IMR-90 (cell line): Measurements from ENCODE around the gene LRRC56. TPM values are rescaled to one million over a fixed set of nuclear protein-coding genes. Genes with fewer than 3 reads are reported as not detected.

Experiments
- ATAC-seq: fragments of 200-7000 bp; cut with Tn5 transposase; 2 replicates; pipeline ENCODE4 v1.9.1; 2020; ENCODE audit warnings: low read depth, mild to moderate bottlenecking, moderate library complexity
- BruUV-seq: library from RNA; stranded (reverse); fragments of 400-500 nt; replicated peaks from 2 replicates; lab custom pipeline; 2021; lab: Mats Ljungman, UMichigan
- CTCF ChIA-PET: fragments of 300-600 bp; formaldehyde crosslinking; extraction: SDS; loops from one replicate; lab custom pipeline; 2021; ENCODE audit warnings: antibody characterized with exemption; lab: Yijun Ruan, JAX
- POLR2A ChIA-PET: fragments of 300-600 bp; sonication (Branson Sonifier 250); formaldehyde crosslinking; loops from one replicate; lab custom pipeline; 2022; ENCODE audit warnings: antibody characterized with exemption; ENCODE audit not compliant: unreplicated experiment; lab: Charles Lee
- DNase-seq: peaks from one replicate; pipeline ENCODE4 v3.0.0; 2013
- H2AFZ ChIP-seq: replicated peaks from 2 replicates; pipeline ENCODE3; 2013; ENCODE audit warnings: low read length, mild to moderate bottlenecking; ENCODE audit not compliant: poor library complexity
- H2AK5ac ChIP-seq: 2 replicates; pipeline ENCODE4 v1.6.1; 2013; ENCODE audit warnings: low read depth, low read length, inconsistent platforms
- H2AK9ac ChIP-seq: replicated peaks from 2 replicates; pipeline ENCODE3; 2013; ENCODE audit warnings: mild to moderate bottlenecking, low read depth, low read length, moderate library complexity; ENCODE audit not compliant: poor library complexity
- H2BK120ac ChIP-seq: 2 replicates; pipeline ENCODE4 v1.6.1; 2013; ENCODE audit warnings: low read depth, low read length, inconsistent platforms
- H2BK15ac ChIP-seq: 3 replicates; pipeline ENCODE4 v1.6.1; 2013; ENCODE audit warnings: low read depth, low read length, inconsistent platforms
- H2BK20ac ChIP-seq: 2 replicates; pipeline ENCODE4 v1.6.1; 2013; ENCODE audit warnings: low read depth, mild to moderate bottlenecking, inconsistent platforms, low read length, moderate library complexity
- H2BK5ac ChIP-seq: 2 replicates; pipeline ENCODE4 v1.6.1; 2013; ENCODE audit warnings: mild to moderate bottlenecking, low read depth, low read length, inconsistent platforms; ENCODE audit not compliant: poor library complexity, severe bottlenecking
- H3K14ac ChIP-seq: replicated peaks from 2 replicates; pipeline ENCODE4 v1.6.1; 2013; ENCODE audit warnings: low read depth, low read length, inconsistent platforms
- H3K18ac ChIP-seq: 2 replicates; pipeline ENCODE4 v1.6.1; 2013; ENCODE audit warnings: low read depth, low read length, control low read depth
- H3K23ac ChIP-seq: 2 replicates; pipeline ENCODE4 v1.6.1; 2013; ENCODE audit warnings: low read depth, low read length, inconsistent platforms
- H3K27ac ChIP-seq: 2 replicates; pipeline ENCODE4 v1.5.1; 2013; ENCODE audit warnings: mild to moderate bottlenecking, control low read depth, low read length; ENCODE audit not compliant: insufficient read depth
- H3K27me3 ChIP-seq: 2 replicates; pipeline ENCODE4 v1.6.1; 2013; ENCODE audit warnings: low read length; ENCODE audit not compliant: control insufficient read depth, insufficient read depth
- H3K36me3 ChIP-seq: 2 replicates; pipeline ENCODE4 v1.6.1; 2013; ENCODE audit warnings: low read length, mixed read lengths; ENCODE audit not compliant: control insufficient read depth, insufficient read depth
- H3K4ac ChIP-seq: 2 replicates; pipeline ENCODE4 v1.6.1; 2013; ENCODE audit warnings: low read depth, low read length, inconsistent platforms
- H3K4me1 ChIP-seq: 2 replicates; pipeline ENCODE4 v1.6.1; 2013; ENCODE audit warnings: low read length, mixed read lengths; ENCODE audit not compliant: control insufficient read depth, insufficient read depth
- H3K4me2 ChIP-seq: 2 replicates; pipeline ENCODE4 v1.6.1; 2013; ENCODE audit warnings: low read depth, mild to moderate bottlenecking, control low read depth, low read length, moderate library complexity
- H3K4me3 ChIP-seq: 2 replicates; pipeline ENCODE4 v1.5.1; 2013; ENCODE audit warnings: low read depth, mild to moderate bottlenecking, control low read depth, low read length, moderate library complexity; ENCODE audit not compliant: insufficient read depth
- H3K56ac ChIP-seq: 2 replicates; pipeline ENCODE4 v1.6.1; 2013; ENCODE audit warnings: low read length, inconsistent platforms; ENCODE audit not compliant: insufficient read depth; ENCODE audit errors: extremely low read depth
- H3K79me1 ChIP-seq, 2 experiments: 2 replicates each; pipeline ENCODE4 v1.6.1; 2013; ENCODE audit warnings: low read length in 2 of 2, inconsistent platforms in 1 of 2, low read depth in 1 of 2
- H3K9ac ChIP-seq: 2 replicates; pipeline ENCODE4 v1.6.1; 2013; ENCODE audit warnings: low read depth, low read length, control low read depth
- H3K9me1 ChIP-seq: 2 replicates; pipeline ENCODE4 v1.6.1; 2013; ENCODE audit warnings: low read length, inconsistent platforms; ENCODE audit not compliant: insufficient read depth
- H3K9me3 ChIP-seq: 2 replicates; pipeline ENCODE4 v1.6.1; 2013; ENCODE audit warnings: low read length; ENCODE audit not compliant: control insufficient read depth, insufficient read depth
- H4K20me1 ChIP-seq: 2 replicates; pipeline ENCODE4 v1.6.1; 2013; ENCODE audit warnings: low read length, inconsistent platforms; ENCODE audit not compliant: insufficient read depth
- H4K5ac ChIP-seq: 2 replicates; pipeline ENCODE4 v1.6.1; 2013; ENCODE audit warnings: mild to moderate bottlenecking, low read depth, low read length, control low read depth
- H4K8ac ChIP-seq, 2 experiments: 2 replicates each; pipeline ENCODE4 v1.6.1; 2013; ENCODE audit warnings: low read depth in 2 of 2, low read length in 2 of 2, control low read depth in 1 of 2, inconsistent platforms in 1 of 2
- H4K91ac ChIP-seq: 2 replicates; pipeline ENCODE4 v1.6.1; 2013; ENCODE audit warnings: low read depth, low read length, inconsistent platforms; ENCODE audit not compliant: insufficient read depth
- BHLHE40 ChIP-seq: fragments of 150-350 bp; IDR thresholded peaks from 2 replicates; pipeline ENCODE4 v1.6.1; 2016; ENCODE audit warnings: mild to moderate bottlenecking, low read depth, low read length
- ELK1 ChIP-seq: fragments of 150-350 bp; IDR thresholded peaks from 2 replicates; pipeline ENCODE4 v1.6.1; 2016; ENCODE audit warnings: low read depth, mild to moderate bottlenecking, low read length, moderate library complexity, borderline replicate concordance
- FOS ChIP-seq: fragments of 150-350 bp; IDR thresholded peaks from 2 replicates; pipeline ENCODE4 v1.6.1; 2016; ENCODE audit warnings: low read depth, low read length
- MAFK ChIP-seq: IDR thresholded peaks from 2 replicates; pipeline ENCODE4 v1.6.1; 2012; ENCODE audit warnings: low read depth, low read length, improper control_type of control experiment
- MAZ ChIP-seq: IDR thresholded peaks from 2 replicates; pipeline ENCODE4 v1.6.1; 2012; ENCODE audit warnings: low read depth, mild to moderate bottlenecking, low read length, improper control_type of control experiment, moderate library complexity, borderline replicate concordance
- MXI1 ChIP-seq: IDR thresholded peaks from 2 replicates; pipeline ENCODE4 v1.6.1; 2012; ENCODE audit warnings: low read depth, mild to moderate bottlenecking, low read length, moderate library complexity, borderline replicate concordance
- NFE2L2 ChIP-seq: fragments of 150-350 bp; IDR thresholded peaks from 2 replicates; pipeline ENCODE4 v1.6.1; 2016; ENCODE audit warnings: low read depth, mild to moderate bottlenecking, low read length
- RAD21 ChIP-seq: IDR thresholded peaks from 2 replicates; pipeline ENCODE4 v1.6.1; 2012; ENCODE audit warnings: low read length, improper control_type of control experiment
- RCOR1 ChIP-seq: IDR thresholded peaks from 2 replicates; pipeline ENCODE4 v1.6.1; 2012; ENCODE audit warnings: mild to moderate bottlenecking, low read length, improper control_type of control experiment; ENCODE audit not compliant: insufficient replicate concordance
- SMC3 ChIP-seq: fragments of 150-350 bp; IDR thresholded peaks from 2 replicates; pipeline ENCODE4 v1.6.1; 2016; ENCODE audit warnings: low read depth, mild to moderate bottlenecking, antibody characterized with exemption, low read length, moderate library complexity
- WGBS, 2 experiments: methylation state at CpG; one replicate each; pipeline versions ENCODE4 v1.1.5 to v1.1.7; 2013; ENCODE audit warnings: missing lambda C conversion rate in 2 of 2; ENCODE audit not compliant: insufficient read length in 1 of 2; ENCODE audit errors: extremely low coverage in 2 of 2; 5-methylcytosine and 5-hydroxymethylcytosine counted together
- dilution Hi-C: fragments of 300-500 bp; cut with HindIII; formaldehyde crosslinking; loops from one replicate; pipeline ENCODE4 v1.14.3; 2018; ENCODE audit warnings: low sequenced_read_pairs; ENCODE audit not compliant: unreplicated experiment
- in situ Hi-C: fragments of 300-500 bp; cut with MboI; formaldehyde crosslinking; loops from 3 replicates; pipeline ENCODE4 v1.14.3; 2019; ENCODE audit warnings: low sequenced_read_pairs, inconsistent platforms, mixed read lengths
- intact Hi-C: fragments of 100-400 bp; cut with micrococcal nuclease; formaldehyde crosslinking; loops from 2 replicates; pipeline ENCODE4 v1.10.0; 2022
- polyA plus RNA-seq, 3 experiments: library from polyadenylated mRNA; depleted of rRNA; stranded (reverse); fragments of >200 nt; gene quantifications; 2 replicates each; pipeline ENCODE4 v1.2.3, GENCODE V29; 2012; ENCODE audit warnings: low replicate concordance in 1 of 3
- total RNA-seq: library from RNA; depleted of rRNA; stranded (reverse); fragments of >200 nt; gene quantifications from 2 replicates; pipeline ENCODE4 v1.2.3, GENCODE V29; 2012
- TF ChIP-seq, protein P1 (sequence below): fragments of 150-350 bp; IDR thresholded peaks from 2 replicates; pipeline ENCODE4 v1.6.1; 2017; ENCODE audit warnings: mild to moderate bottlenecking, antibody characterized with exemption, low read length, low read depth

The LRRC56 gene
- total and polyA plus RNA-seq, 2 of the 4 experiments (the other 2 are of a cell fraction), result 0.36 to 1.3 TPM

DNA sequence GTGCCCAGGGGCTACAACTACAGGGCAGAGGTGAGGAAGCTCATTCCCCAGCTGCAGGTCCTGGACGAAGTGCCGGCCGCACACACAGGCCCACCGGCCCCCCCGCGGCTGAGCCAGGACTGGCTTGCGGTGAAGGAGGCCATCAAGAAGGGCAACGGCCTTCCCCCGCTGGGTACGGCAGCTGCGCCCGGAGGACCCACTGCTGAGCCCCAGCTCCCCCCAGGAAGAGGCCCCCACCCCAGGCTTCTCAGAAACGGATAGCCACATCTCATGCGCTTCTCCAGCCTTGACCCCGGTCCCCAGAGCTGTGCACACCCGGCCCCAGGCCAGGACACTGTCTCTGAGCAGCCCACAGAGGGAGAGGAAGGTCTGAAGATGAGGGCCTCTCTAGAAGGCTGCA lies 13.8 kb downstream of the LRRC56 start:
- in situ Hi-C loops (no loop called here), dilution Hi-C loops (no loop called here), intact Hi-C loops (loop anchor here (10.0 kb wide), 1 partner anchor 174 kb away; no protein-coding TSS in a partner anchor)
- Histone ChIP-seq H3K9ac (no peak overlapping the region), H3K23ac (no peak overlapping the region), H2BK20ac (no peak overlapping the region), H3K4ac (no peak overlapping the region), H3K9me3 (no peaks in the 10 kb centered on the region), H2BK120ac (no peak overlapping the region), H2AK5ac (no peak overlapping the region), H4K5ac (no peak overlapping the region), H2AFZ (no peak overlapping the region), H3K9me1 (no peaks in the 10 kb centered on the region), H3K14ac (no peak overlapping the region), H3K36me3 (peaks cover 2% of the 10 kb centered on the region; the same call in 1 of the 2 replicates), H3K27me3 (peaks cover 27% of the 10 kb centered on the region), H3K4me2 (no peak overlapping the region), H3K4me1 (peaks cover 2% of the 10 kb centered on the region; the same call in 1 of the 2 replicates), H4K91ac (no peak overlapping the region), H3K4me3 (no peak overlapping the region), H3K79me1 (no peaks in the 10 kb centered on the region), H3K56ac (no peak overlapping the region), H2BK5ac (no peak overlapping the region), H4K8ac (no peak overlapping the region), H2AK9ac (no peak overlapping the region), H4K20me1 (0 out of 2 replicates have a peak, but pooled peaks cover under 1% of the 10 kb centered on the region), H3K18ac (no peak overlapping the region), H2BK15ac (no peak overlapping the region), H3K27ac (no peak overlapping the region)
- ATAC-seq (no peak), DNase-seq (no peak)
- WGBS, 2 experiments, result 77% methylated on average over 5 of the region's 16 CpGs; no CpG with 5 or more reads in 1 of the 2 experiments
- ChIA-PET POLR2A (no interaction called here), CTCF (no interaction called here)
- no peak for TF ChIP-seq ELK1
- no peak for TF ChIP-seq MXI1
- TF ChIP-seq FOS, result no peak
- TF ChIP-seq SMC3, result no peak
- TF ChIP-seq RAD21, result no peak
- no peak for TF ChIP-seq MAZ
- TF ChIP-seq, protein P1, sequence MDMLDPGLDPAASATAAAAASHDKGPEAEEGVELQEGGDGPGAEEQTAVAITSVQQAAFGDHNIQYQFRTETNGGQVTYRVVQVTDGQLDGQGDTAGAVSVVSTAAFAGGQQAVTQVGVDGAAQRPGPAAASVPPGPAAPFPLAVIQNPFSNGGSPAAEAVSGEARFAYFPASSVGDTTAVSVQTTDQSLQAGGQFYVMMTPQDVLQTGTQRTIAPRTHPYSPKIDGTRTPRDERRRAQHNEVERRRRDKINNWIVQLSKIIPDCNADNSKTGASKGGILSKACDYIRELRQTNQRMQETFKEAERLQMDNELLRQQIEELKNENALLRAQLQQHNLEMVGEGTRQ, result no peak
- no peak for TF ChIP-seq NFE2L2
- TF ChIP-seq BHLHE40, result no peak
- TF ChIP-seq MAFK, result no peak
- no peak for TF ChIP-seq RCOR1
- BruUV-seq, result no TSS peak
